Measurements from ENCODE around the gene IRAK3.
"Not testable (repeated sequence)": the region's sequence is repeated elsewhere in the genome, so short reads cannot be mapped to it uniquely, and the experiment has no call there.

Gene IRAK3

GRCh38 chr12:66170606-66171005, 18.4 kb upstream of the IRAK3 start:
- no peak for DNase-seq (ENCODE audit: low read depth)

GRCh38 chr12:66174391-66175325, 14.4 kb upstream of the IRAK3 start:
- not testable (repeated sequence) for DNase-seq (ENCODE audit: low read depth)

DNA sequence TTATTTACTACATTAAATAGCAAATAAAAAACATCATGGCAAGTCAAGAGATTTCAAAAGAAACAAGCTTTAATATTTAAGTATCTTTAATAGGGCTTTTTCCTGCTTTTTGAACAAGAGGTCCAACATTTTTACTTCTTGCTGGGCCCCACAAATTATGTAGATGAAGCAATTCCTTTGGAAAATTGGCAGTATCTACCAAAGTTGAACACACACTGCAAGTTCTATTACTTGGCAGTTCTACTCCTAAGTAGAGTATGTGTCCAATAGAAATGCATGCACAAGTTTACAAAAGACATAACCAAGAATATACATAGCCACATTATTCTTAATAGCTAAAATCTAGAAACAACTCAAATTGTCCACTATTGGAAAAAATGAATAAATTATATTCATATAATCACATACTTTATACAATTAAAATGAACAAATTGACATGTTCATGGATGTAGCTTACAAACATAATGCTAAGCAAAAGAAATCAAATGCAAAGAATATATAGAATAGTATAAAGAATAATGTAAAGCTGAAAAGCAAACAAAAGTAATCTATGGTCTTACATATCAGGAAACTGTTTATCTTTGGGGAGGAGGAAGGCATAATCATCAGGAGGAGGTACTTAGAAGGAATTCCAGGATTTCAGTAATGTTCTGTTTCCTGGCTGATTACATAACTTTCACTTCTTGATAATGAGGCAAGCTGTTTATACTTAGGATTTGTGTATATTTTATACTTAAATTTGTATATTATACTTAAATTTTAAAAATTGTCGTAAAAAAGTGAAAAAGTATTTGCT, 12.7 kb upstream of the IRAK3 start:
- no peak for DNase-seq (ENCODE audit: low read depth)

DNA sequence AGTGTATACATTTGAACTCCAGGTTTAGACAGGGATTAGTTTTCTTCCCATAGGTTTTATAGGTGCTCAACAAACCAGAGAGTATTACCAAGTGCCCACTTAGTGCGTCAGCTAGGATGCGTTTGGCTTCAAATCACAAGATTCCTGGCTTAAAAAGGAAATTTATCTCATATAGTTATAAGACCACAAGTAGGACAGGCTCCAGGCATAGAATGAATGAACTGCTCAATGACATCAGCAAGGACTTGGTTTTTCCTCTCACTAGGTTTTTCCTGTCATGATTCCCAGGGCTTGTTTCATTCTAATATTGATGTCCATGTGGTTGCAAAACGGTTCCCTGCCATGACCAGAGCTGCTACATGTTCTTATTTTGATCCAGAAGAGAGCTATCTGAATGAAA, 6.1 kb upstream of the IRAK3 start:
- no peak for DNase-seq (ENCODE audit: low read depth)

- not testable (repeated sequence) for DNase-seq (ENCODE audit: low read depth)
Observed at GRCh38 chr12:66184822-66185221, 4.2 kb upstream of the IRAK3 start.

DNA sequence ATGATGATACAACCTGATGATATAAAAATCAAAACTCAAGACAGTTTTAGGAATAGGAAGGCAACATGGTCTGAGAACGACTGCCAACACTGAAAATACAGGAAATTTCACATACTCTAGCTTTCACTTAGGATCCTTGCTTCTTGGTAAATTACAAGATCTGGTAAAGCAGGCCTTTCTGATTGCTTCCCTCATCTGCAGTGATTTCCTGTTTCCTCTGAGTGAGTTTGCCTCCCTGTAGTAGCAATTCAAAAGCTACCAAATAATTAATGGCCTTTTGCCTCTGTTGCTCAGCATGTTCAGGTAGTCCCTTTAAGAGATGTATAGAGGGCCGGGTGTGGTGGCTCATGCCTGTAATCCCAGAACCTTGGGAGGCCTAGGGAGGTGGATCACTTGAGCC, 2.0 kb upstream of the IRAK3 start:
- no peak for DNase-seq (ENCODE audit: low read depth)

DNA sequence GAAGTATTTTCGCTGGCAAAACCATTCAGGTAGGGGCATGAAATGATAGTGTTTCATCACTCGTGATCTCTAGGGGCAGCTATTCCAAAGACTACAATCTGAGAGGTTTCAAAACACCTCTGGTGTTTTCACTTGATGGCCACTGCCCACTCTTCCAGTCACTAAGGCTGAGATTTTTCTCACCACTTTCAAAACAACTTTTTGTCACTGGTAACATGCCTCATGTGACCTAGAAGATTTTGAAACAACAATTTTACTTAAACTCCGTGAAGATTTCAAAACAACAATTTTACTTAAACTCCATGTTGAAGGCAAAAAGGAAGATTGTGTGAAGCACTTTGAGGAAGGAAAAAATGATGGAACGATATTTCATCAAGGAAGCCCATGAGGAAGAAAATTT, 1.2 kb upstream of the IRAK3 start:
- no peak for DNase-seq (ENCODE audit: low read depth)

GRCh38 chr12:66189486-66189843, 451 bp downstream of the IRAK3 start:
- no peak for DNase-seq (ENCODE audit: low read depth)

- DNase-seq (ENCODE audit: low read depth) = no peak
Observed at GRCh38 chr12:66189889-66190288, 875 bp downstream of the IRAK3 start.

DNA sequence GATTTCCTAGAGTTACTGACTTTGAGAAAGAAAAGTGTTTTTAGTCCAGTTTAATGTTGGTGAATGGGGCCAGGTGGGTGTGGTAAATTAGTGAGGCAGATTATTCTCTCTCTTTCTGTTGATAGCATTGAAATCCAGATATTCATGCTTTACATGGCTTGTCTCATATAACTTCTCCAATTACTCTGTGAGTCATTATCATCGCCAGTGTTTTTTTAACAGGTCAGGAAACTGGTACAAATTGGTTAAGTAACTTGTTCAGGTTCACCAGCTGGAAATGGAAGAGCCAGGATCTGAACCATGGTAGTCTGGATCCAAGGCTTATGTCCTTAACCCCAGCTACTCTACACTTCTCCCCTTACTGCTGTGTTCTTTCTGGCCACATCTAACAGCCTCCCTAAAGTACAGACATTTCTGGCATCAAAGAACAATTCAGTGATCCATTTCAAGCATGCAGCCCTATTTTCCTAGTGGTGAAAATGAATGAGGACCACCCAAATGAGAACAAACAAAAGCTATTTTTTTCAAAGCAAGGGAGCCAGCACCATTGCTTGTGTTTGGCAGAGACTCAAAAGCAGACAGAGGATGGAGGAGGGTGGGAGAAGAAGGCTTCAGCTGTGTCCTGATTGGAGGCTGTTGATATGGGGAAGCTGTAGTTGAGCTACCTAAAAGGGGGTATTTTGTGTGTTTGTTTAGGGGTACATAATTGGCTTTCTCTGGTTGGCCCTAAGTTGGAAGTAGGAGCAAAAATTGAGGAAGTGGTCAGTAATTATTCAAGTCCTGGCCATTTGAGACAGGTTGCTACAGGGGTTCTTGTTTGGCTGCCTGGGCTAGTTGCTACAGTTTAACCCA, 1.7 kb downstream of the IRAK3 start:
- no peak for DNase-seq (ENCODE audit: low read depth)

DNA sequence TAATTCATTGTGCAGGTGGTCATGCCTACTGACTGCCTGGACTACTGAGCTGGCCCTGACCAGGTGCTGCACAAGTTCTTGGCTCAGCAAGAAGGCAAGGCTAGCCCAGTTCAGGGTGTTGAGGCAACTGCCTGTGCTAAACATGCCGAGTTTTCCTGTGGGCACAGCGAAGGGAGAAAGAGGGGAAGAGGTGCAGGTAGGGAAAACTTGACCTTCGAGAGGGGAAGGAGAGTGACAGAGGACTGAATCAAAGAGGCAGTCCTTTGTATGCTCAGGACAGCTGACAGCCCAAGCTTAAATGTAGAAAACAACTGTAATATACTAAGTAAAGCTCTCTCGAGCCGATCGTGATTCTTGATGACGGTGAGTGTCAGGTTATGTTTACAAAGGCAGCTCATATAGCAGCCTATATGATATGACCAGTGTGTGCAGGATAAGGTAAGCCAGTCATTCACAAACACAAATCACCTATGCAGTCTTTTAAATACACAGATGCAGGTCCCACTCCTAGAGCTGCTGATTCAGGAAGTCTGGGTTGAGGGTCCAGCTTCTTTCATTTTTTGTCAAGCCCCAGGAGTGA, 2.6 kb downstream of the IRAK3 start:
- DNase-seq (ENCODE audit: low read depth) = no peak

DNA sequence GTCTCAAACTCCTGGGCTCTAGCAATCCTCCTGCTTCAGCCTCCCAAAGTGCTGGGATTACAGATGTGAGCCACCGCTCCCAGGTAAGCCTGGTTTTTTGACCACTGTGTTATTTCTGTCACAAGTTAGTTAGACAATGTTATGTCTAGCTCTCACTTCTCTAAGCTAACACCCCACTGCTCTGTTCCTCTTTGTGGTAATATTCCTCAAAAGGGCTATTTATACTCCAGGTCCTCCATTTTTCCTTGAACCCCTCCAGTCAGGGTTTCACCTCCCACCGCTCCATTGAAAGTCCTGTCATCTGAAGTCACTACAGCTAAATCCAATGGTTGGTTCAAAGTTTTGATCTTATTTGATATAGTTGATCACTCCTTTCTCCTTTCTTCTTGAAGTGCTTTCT, 5.1 kb downstream of the IRAK3 start:
- no peak for DNase-seq (ENCODE audit: low read depth)

DNA sequence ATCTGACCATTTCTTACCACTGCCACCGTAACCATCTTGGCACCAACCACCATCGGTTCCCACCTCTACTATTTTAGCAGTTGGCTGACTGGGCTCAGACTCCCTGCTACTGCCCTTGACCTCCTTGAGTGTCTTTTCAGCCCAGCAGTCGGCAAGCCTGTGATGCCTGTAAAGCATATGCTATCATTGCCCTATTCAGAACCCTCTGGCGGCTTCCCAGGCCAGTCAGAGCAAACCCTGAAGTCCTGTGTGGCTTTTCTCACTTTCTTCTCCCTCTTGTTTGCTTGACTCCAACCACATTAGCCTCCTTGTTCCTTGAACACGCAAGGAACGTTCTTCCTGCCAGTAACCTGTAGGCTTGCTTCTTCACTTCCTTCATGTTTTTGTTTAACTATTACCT, 6.2 kb downstream of the IRAK3 start:
- DNase-seq (ENCODE audit: low read depth) = no peak

GRCh38 chr12:66196806-66197205, 7.8 kb downstream of the IRAK3 start:
- DNase-seq (ENCODE audit: low read depth) = no peak

- DNase-seq (ENCODE audit: low read depth) = no peak
Observed at GRCh38 chr12:66197495-66197921, 8.5 kb downstream of the IRAK3 start.

GRCh38 chr12:66199141-66199540, 10.1 kb downstream of the IRAK3 start:
- DNase-seq (ENCODE audit: low read depth) = no peak

DNA sequence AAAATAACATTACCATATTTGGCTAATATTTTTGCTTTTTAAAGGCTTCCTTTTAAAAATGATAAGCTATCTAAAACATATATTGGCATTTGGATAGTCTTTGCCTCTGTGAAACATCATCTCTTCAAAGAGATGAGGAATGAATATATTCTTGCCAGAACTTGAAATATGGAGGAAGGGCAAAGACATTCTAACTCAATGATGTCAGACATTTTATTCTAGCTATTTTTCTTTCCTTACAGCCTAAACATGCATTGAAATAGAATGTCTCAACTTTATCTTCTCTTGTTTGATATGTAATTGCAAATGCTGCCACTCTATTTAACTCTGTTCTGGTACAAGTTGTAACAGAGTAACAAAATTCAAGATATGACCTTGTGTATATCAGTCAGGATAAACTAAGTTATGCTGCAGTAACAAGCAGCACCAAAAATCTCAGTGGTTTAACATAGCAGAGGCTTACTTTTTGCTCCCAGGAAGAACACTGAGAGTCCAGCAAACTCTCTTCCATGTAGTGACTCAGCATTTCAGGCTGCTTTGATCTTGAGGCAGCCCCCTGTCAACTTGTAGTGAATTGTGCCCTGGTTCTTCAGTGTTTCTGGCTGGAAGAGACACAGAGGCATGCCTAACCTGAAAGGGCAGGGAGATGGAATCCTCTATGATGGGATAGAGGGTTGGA, 11.0 kb downstream of the IRAK3 start:
- DNase-seq (ENCODE audit: low read depth) = no peak

GRCh38 chr12:66203820-66204219, 14.8 kb downstream of the IRAK3 start:
- DNase-seq (ENCODE audit: low read depth) = no peak

DNA sequence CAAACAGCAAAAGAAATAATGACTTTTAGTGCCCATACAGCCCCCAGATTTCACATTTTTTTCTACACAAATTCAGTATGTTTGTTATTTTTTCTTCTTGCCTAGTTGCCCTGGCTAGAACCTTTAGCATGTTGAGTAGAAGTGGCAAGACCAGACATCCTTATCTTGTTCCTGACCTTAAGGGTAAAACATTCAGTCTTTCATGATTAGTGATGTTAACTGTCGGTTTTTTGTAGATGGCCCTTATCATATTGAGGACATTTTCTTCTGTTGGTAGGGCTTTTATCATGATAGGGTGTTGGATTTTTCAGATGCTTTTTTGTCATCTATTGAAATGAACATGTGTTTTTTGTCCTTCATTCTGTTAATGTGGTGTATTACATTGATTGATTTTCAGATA, 17.1 kb downstream of the IRAK3 start:
- DNase-seq (ENCODE audit: low read depth) = no peak

DNA sequence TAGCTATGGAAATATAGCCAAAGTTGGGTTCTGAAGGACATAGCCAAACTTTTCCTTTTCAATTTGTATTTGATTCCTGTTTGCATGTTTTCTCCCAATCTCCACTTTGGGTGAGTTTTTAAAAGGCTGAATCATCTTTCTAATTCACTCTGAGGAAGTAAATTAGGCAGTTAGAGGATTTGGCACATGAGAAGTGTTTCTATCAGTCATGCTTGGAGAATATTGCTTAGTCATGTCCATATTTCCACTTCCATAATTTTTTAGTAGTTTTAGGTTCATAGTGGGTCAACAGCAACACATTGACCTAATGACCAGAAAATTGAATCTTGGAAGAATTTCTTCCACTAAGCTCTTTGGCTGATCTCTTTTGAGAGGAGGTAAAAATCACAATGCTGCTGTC, 21.8 kb downstream of the IRAK3 start:
- no peak for DNase-seq (ENCODE audit: low read depth)

- not testable (repeated sequence) for DNase-seq (ENCODE audit: low read depth)
Observed at GRCh38 chr12:66211573-66211972, 22.6 kb downstream of the IRAK3 start.

Measured in stimulated activated CD8-positive, alpha-beta memory T cell treated with anti-CD3 and anti-CD28 coated beads, Interleukin-7, amount 100 ng/mL, for 24 hours (primary cell).